WTC11 (cell line): Measurements from ENCODE around the gene PHLDB3.

Experiments
- CREM ChIP-seq: sonication (generic); formaldehyde crosslinking; IDR thresholded peaks from 2 replicates; pipeline ENCODE4 v1.8.1; 2022; ENCODE audit warnings: mild to moderate bottlenecking, missing genetic modification reagents, moderate library complexity
- ESRRA ChIP-seq: sonication (generic); formaldehyde crosslinking; IDR thresholded peaks from 2 replicates; pipeline ENCODE4 v1.8.1; 2022; ENCODE audit warnings: mild to moderate bottlenecking, missing genetic modification reagents, borderline replicate concordance
- NFE2L1 ChIP-seq: sonication (generic); formaldehyde crosslinking; IDR thresholded peaks from 2 replicates; pipeline ENCODE4 v1.8.1; 2023; ENCODE audit warnings: missing genetic modification reagents
- NR2C2 ChIP-seq: sonication (generic); formaldehyde crosslinking; IDR thresholded peaks from 2 replicates; pipeline ENCODE4 v1.8.0; 2022; ENCODE audit warnings: mild to moderate bottlenecking, missing genetic modification reagents
- SMAD4 ChIP-seq: sonication (generic); formaldehyde crosslinking; IDR thresholded peaks from 2 replicates; pipeline ENCODE4 v1.8.0; 2022; ENCODE audit warnings: mild to moderate bottlenecking, missing genetic modification reagents
- SP1 ChIP-seq: sonication (generic); formaldehyde crosslinking; conservative IDR thresholded peaks from 2 replicates; pipeline ENCODE4 v1.8.1; 2022; ENCODE audit warnings: missing genetic modification reagents
- TF ChIP-seq, protein P1 (sequence below): fragments of 200-600 bp; IDR thresholded peaks from 2 replicates; pipeline ENCODE4 v1.8.0; 2022; ENCODE audit warnings: antibody characterized with exemption
- TF ChIP-seq, protein P2 (sequence below): sonication (generic); formaldehyde crosslinking; IDR thresholded peaks from 2 replicates; pipeline ENCODE4 v1.8.1; 2023; ENCODE audit warnings: mild to moderate bottlenecking, missing genetic modification reagents, moderate library complexity
- TF ChIP-seq, protein P3 (sequence below): sonication (generic); formaldehyde crosslinking; conservative IDR thresholded peaks from 2 replicates; pipeline ENCODE4 v1.8.1; 2023; ENCODE audit warnings: mild to moderate bottlenecking, low read depth, missing genetic modification reagents, moderate library complexity
- TF ChIP-seq, protein P4 (sequence below): sonication (generic); formaldehyde crosslinking; conservative IDR thresholded peaks from 2 replicates; pipeline ENCODE4 v1.8.1; 2022; ENCODE audit warnings: mild to moderate bottlenecking, missing genetic modification reagents

DNA sequence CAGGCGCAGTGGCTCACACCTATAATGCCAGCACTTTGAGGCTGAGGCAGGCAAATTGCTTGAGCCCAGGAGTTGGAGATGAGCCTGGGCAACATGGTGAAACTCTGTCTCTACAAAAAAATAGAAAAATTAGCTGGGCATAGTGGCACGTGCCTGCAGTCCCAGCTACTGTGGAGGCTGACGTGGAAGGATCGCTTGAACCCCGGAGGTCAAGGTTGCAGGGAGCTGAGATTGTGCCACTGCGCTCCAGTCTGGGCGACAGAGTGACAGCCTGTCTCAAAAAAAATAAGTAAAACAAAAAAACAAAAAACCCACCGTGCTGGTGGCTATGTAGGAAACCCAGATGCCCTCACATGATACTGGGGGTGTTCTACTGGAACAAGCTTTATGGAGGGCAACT is 16.4 kb downstream of the PHLDB3 start:
- TF ChIP-seq, protein P1, sequence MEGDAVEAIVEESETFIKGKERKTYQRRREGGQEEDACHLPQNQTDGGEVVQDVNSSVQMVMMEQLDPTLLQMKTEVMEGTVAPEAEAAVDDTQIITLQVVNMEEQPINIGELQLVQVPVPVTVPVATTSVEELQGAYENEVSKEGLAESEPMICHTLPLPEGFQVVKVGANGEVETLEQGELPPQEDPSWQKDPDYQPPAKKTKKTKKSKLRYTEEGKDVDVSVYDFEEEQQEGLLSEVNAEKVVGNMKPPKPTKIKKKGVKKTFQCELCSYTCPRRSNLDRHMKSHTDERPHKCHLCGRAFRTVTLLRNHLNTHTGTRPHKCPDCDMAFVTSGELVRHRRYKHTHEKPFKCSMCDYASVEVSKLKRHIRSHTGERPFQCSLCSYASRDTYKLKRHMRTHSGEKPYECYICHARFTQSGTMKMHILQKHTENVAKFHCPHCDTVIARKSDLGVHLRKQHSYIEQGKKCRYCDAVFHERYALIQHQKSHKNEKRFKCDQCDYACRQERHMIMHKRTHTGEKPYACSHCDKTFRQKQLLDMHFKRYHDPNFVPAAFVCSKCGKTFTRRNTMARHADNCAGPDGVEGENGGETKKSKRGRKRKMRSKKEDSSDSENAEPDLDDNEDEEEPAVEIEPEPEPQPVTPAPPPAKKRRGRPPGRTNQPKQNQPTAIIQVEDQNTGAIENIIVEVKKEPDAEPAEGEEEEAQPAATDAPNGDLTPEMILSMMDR: no peak
- TF ChIP-seq SMAD4 (CRISPR knock-in tag): no peak
- TF ChIP-seq, protein P2, sequence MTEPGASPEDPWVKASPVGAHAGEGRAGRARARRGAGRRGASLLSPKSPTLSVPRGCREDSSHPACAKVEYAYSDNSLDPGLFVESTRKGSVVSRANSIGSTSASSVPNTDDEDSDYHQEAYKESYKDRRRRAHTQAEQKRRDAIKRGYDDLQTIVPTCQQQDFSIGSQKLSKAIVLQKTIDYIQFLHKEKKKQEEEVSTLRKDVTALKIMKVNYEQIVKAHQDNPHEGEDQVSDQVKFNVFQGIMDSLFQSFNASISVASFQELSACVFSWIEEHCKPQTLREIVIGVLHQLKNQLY (CRISPR knock-in tag): no peak
- TF ChIP-seq CREM: no peak
- no peak for TF ChIP-seq ESRRA
- no peak for TF ChIP-seq NR2C2
- TF ChIP-seq, protein P3, sequence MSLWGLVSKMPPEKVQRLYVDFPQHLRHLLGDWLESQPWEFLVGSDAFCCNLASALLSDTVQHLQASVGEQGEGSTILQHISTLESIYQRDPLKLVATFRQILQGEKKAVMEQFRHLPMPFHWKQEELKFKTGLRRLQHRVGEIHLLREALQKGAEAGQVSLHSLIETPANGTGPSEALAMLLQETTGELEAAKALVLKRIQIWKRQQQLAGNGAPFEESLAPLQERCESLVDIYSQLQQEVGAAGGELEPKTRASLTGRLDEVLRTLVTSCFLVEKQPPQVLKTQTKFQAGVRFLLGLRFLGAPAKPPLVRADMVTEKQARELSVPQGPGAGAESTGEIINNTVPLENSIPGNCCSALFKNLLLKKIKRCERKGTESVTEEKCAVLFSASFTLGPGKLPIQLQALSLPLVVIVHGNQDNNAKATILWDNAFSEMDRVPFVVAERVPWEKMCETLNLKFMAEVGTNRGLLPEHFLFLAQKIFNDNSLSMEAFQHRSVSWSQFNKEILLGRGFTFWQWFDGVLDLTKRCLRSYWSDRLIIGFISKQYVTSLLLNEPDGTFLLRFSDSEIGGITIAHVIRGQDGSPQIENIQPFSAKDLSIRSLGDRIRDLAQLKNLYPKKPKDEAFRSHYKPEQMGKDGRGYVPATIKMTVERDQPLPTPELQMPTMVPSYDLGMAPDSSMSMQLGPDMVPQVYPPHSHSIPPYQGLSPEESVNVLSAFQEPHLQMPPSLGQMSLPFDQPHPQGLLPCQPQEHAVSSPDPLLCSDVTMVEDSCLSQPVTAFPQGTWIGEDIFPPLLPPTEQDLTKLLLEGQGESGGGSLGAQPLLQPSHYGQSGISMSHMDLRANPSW (CRISPR knock-in tag): no peak
- TF ChIP-seq SP1 (CRISPR knock-in tag): no peak
- TF ChIP-seq, protein P4, sequence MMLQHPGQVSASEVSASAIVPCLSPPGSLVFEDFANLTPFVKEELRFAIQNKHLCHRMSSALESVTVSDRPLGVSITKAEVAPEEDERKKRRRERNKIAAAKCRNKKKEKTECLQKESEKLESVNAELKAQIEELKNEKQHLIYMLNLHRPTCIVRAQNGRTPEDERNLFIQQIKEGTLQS (CRISPR knock-in tag): no peak
- no peak for TF ChIP-seq NFE2L1 (CRISPR knock-in tag)
